ENCODE results near the gene ZNF165. TPM values are rescaled to one million over a fixed set of nuclear protein-coding genes. Genes with fewer than 3 reads are reported as not detected.
"Not testable (repeated sequence)": the region's sequence is repeated elsewhere in the genome, so short reads cannot be mapped to it uniquely, and the experiment has no call there.

The ZNF165 gene
- total RNA-seq = 1 to 10 TPM in 1 of 4 donors, under 1 TPM in 3; 0.40 to 1.1 (median 0.66) TPM

GRCh38 chr6:28080381-28080630 lies at the start of gene ZNF165:
Gene ZNF165, plus strand, starts transcription at chr6:28080568. Its CDS starts 4,913 bp downstream, at chr6:28085481.
- intact Hi-C loops (cut with DNase I) = loop anchor here (5.0 to 10.0 kb wide), 3 partner anchors 52 to 1916 kb away; no protein-coding TSS in a partner anchor
- not testable (repeated sequence) for H3K36me3 ChIP-seq; DNase-seq (ENCODE audit: extremely low spot score); H3K9me3 ChIP-seq; H3K27me3 ChIP-seq
- H3K4me3 ChIP-seq = peak within 1 kb of the TSS; percentile 69 to 89 (median 74)
- WGBS = 1% methylated on average over 15 of the region's 15 CpGs
- peaks cover 12% of the 10 kb centered on the region in 4 donors for H3K4me1 ChIP-seq
- H3K27ac ChIP-seq (replicated peaks in 1 of 4) = peak within 1 kb of the TSS; percentile 81 to 89 (median 88)

- 72% methylated on average over 4 of the region's 4 CpGs for WGBS
- TF ChIP-seq POLR2AphosphoS5 (IDR thresholded peaks at IDR 0.05) (no peak), EP300 (IDR thresholded peaks at IDR 0.05) (no peak), POLR2A (IDR thresholded peaks at IDR 0.05; ENCODE audit: low read depth) (no peak), CTCF (IDR thresholded peaks at IDR 0.05) (no peak)
- Histone ChIP-seq H3K9me3 (no peaks in the 10 kb centered on the region), H3K36me3 (no peaks in the 10 kb centered on the region), H3K4me3 (no peak overlapping the region), H3K4me1 (no peaks in the 10 kb centered on the region), H3K27ac (replicated peaks in 1 of 4) (no peak overlapping the region), H3K27me3 (peaks cover 0 to 7% (median 1%) of the 10 kb centered on the region in 4 donors)
- intact Hi-C loops (cut with DNase I) = no loop called here
- no peak for DNase-seq (ENCODE audit: extremely low spot score)
These were observed 26.8 kb upstream of the ZNF165 start for GRCh38 chr6:28053584-28053983.

GRCh38 chr6:28060405-28060804 lies 20.0 kb upstream of the ZNF165 start:
- no peak overlapping the region for H3K4me3 ChIP-seq
- H3K27me3 ChIP-seq = peaks cover 0 to 22% (median 1%) of the 10 kb centered on the region in 4 donors
- intact Hi-C loops (cut with DNase I) = no loop called here
- H3K4me1 ChIP-seq = no peaks in the 10 kb centered on the region
- 58% methylated on average over 2 of the region's 2 CpGs for WGBS
- no peak overlapping the region for H3K27ac ChIP-seq (replicated peaks in 1 of 4)
- TF ChIP-seq POLR2AphosphoS5 (IDR thresholded peaks at IDR 0.05) (no peak), EP300 (IDR thresholded peaks at IDR 0.05) (no peak), CTCF (IDR thresholded peaks at IDR 0.05) (no peak), POLR2A (IDR thresholded peaks at IDR 0.05; ENCODE audit: low read depth) (no peak)
- H3K9me3 ChIP-seq = no peaks in the 10 kb centered on the region
- no peak for DNase-seq (ENCODE audit: extremely low spot score)
- no peaks in the 10 kb centered on the region for H3K36me3 ChIP-seq

- DNase-seq (ENCODE audit: extremely low spot score) = no peak
- peaks cover 0 to 50% (median 0%) of the 10 kb centered on the region in 4 donors for H3K27me3 ChIP-seq
- H3K36me3 ChIP-seq = no peaks in the 10 kb centered on the region
- no peaks in the 10 kb centered on the region for H3K9me3 ChIP-seq
- no peaks in the 10 kb centered on the region for H3K4me1 ChIP-seq
- intact Hi-C loops (cut with DNase I) = no loop called here
- H3K4me3 ChIP-seq = no peak overlapping the region
- H3K27ac ChIP-seq (replicated peaks in 1 of 4) = no peak overlapping the region
- TF ChIP-seq POLR2AphosphoS5 (IDR thresholded peaks at IDR 0.05) (no peak), POLR2A (IDR thresholded peaks at IDR 0.05; ENCODE audit: low read depth) (no peak), CTCF (IDR thresholded peaks at IDR 0.05) (no peak), EP300 (IDR thresholded peaks at IDR 0.05) (no peak)
- WGBS = 65% methylated on average over 3 of the region's 3 CpGs
These were observed 16.1 kb upstream of the ZNF165 start for GRCh38 chr6:28064272-28064671.

GRCh38 chr6:28068067-28068466 lies 12.3 kb upstream of the ZNF165 start:
- no peak for DNase-seq (ENCODE audit: extremely low spot score)
- Histone ChIP-seq H3K36me3 (no peaks in the 10 kb centered on the region), H3K4me3 (no peak overlapping the region), H3K9me3 (no peaks in the 10 kb centered on the region), H3K27ac (replicated peaks in 1 of 4) (no peak overlapping the region), H3K4me1 (no peaks in the 10 kb centered on the region), H3K27me3 (peaks cover 0 to 43% (median 0%) of the 10 kb centered on the region in 4 donors)
- intact Hi-C loops (cut with DNase I) = no loop called here
- no peak for TF ChIP-seq POLR2AphosphoS5 (IDR thresholded peaks at IDR 0.05)
- TF ChIP-seq CTCF (IDR thresholded peaks at IDR 0.05) = no peak
- no peak for TF ChIP-seq POLR2A (IDR thresholded peaks at IDR 0.05; ENCODE audit: low read depth)
- TF ChIP-seq EP300 (IDR thresholded peaks at IDR 0.05) = no peak

DNA sequence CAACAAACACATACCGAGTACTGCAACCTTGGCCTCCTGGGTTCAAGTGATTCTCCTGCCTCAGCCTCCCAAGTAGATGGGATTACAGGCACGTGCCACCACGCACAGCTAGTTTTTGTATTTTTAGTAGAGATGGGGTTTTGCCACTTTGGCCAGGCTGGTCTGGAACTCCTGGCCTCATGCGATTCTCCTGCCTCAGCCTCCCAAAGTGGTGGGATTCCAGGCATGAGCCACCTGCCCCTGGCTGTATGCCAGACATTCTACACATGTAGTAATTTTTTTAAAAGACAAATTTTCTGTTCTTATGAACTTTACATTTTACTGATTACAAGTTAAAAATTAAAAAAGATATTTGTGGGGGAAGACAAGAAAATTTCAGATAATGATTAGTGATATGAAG lies 9.4 kb upstream of the ZNF165 start:
- intact Hi-C loops (cut with DNase I); H3K36me3 ChIP-seq; H3K4me3 ChIP-seq; H3K9me3 ChIP-seq; H3K27ac ChIP-seq (replicated peaks in 1 of 4); H3K4me1 ChIP-seq; DNase-seq (ENCODE audit: extremely low spot score): not testable (repeated sequence)
- 85% methylated on average over 4 of the region's 4 CpGs for WGBS
- H3K27me3 ChIP-seq = peaks cover 0 to 30% (median 0%) of the 10 kb centered on the region in 4 donors
